ENCODE measurements around the gene AGTPBP1.
"Not testable (repeated sequence)": the region's sequence is repeated elsewhere in the genome, so short reads cannot be mapped to it uniquely, and the experiment has no call there.

AGTPBP1 gene

GRCh38 chr9:85741875-85742596 is at the start of gene AGTPBP1:
Gene AGTPBP1, minus strand, starts transcription at chr9:85741954. Its CDS starts 29,421 bp downstream, at chr9:85712533.
- peak; percentile 76 for DNase-seq

GRCh38 chr9:85786116-85786515 is 44.4 kb upstream of the AGTPBP1 start:
- not testable (repeated sequence) for DNase-seq

- DNase-seq = not testable (repeated sequence)
Measured at GRCh38 chr9:85773844-85774243, 32.1 kb upstream of the AGTPBP1 start.

- DNase-seq = not testable (repeated sequence)
Measured at GRCh38 chr9:85761802-85762201, 20.0 kb upstream of the AGTPBP1 start.

- DNase-seq = not testable (repeated sequence)
Measured at GRCh38 chr9:85757716-85758115, 16.0 kb upstream of the AGTPBP1 start.

GRCh38 chr9:85756216-85756615 is 14.5 kb upstream of the AGTPBP1 start:
- not testable (repeated sequence) for DNase-seq

- DNase-seq = no peak
Measured at GRCh38 chr9:85746309-85746708, 4.6 kb upstream of the AGTPBP1 start.

- DNase-seq = no peak
Measured at GRCh38 chr9:85745203-85745602, 3.4 kb upstream of the AGTPBP1 start.

GRCh38 chr9:85744480-85744879 is 2.7 kb upstream of the AGTPBP1 start:
- DNase-seq = no peak

- peak; percentile 65 for DNase-seq
Measured at GRCh38 chr9:85743275-85744128, 1.7 kb upstream of the AGTPBP1 start.

- peak; percentile 4 for DNase-seq
Measured at GRCh38 chr9:85742597-85742936, 813 bp upstream of the AGTPBP1 start.

- DNase-seq = no peak
Measured at GRCh38 chr9:85741095-85741874, 469 bp downstream of the AGTPBP1 start.

- peak; percentile 74 for DNase-seq
Measured at GRCh38 chr9:85740787-85741094, 1.0 kb downstream of the AGTPBP1 start.

- DNase-seq = no peak
Measured at GRCh38 chr9:85738509-85738908, 3.2 kb downstream of the AGTPBP1 start.

GRCh38 chr9:85737671-85738070 is 4.1 kb downstream of the AGTPBP1 start:
- no peak for DNase-seq

GRCh38 chr9:85730916-85731630 is 10.7 kb downstream of the AGTPBP1 start:
- DNase-seq = no peak

GRCh38 chr9:85729882-85730281 is 11.9 kb downstream of the AGTPBP1 start:
- peak; percentile 75 for DNase-seq

GRCh38 chr9:85727500-85727899 is 14.3 kb downstream of the AGTPBP1 start:
- DNase-seq = no peak

- no peak for DNase-seq
Measured at GRCh38 chr9:85726737-85727136, 15.0 kb downstream of the AGTPBP1 start.

- no peak for DNase-seq
Measured at GRCh38 chr9:85723215-85723614, 18.5 kb downstream of the AGTPBP1 start.

GRCh38 chr9:85719411-85719810 is 22.3 kb downstream of the AGTPBP1 start:
- not testable (repeated sequence) for DNase-seq

- not testable (repeated sequence) for DNase-seq
Measured at GRCh38 chr9:85717818-85718217, 23.9 kb downstream of the AGTPBP1 start.

GRCh38 chr9:85717220-85717619 is 24.5 kb downstream of the AGTPBP1 start:
- DNase-seq = no peak
